BE2C (cell line): ENCODE measurements around the gene RAB6B.

Experiments used
- DNase-seq: peaks from one replicate; pipeline ENCODE4 v3.0.0-alpha.2; 2020
- H3K27me3 ChIP-seq: fragments of 250-450 bp; sonication (Bioruptor Pico); 2 replicates; pipeline ENCODE4 v1.5.1; 2020; ENCODE audit warnings: mild to moderate bottlenecking
- H3K36me3 ChIP-seq: fragments of 250-450 bp; sonication (Bioruptor Pico); 2 replicates; pipeline ENCODE4 v1.5.1; 2020; ENCODE audit warnings: mild to moderate bottlenecking
- H3K4me1 ChIP-seq: fragments of 250-450 bp; sonication (Bioruptor Pico); 2 replicates; pipeline ENCODE4 v1.5.1; 2020
- H3K4me3 ChIP-seq: 2 replicates; pipeline ENCODE4 v1.5.1; 2011; ENCODE audit warnings: low read depth, low read length
- H3K9me3 ChIP-seq: fragments of 250-450 bp; sonication (Bioruptor Pico); 2 replicates; pipeline ENCODE4 v1.5.1; 2020
- CTCF ChIP-seq: IDR thresholded peaks from 2 replicates; pipeline ENCODE4 v1.5.1; 2012; ENCODE audit warnings: mild to moderate bottlenecking, low read depth, low read length

RAB6B gene

GRCh38 chr3:133937061-133937686 is 41.5 kb upstream of the RAB6B start:
- no peak for TF ChIP-seq CTCF
- H3K9me3 ChIP-seq: no peaks in the 10 kb centered on the region
- DNase-seq: no peak
- no peak overlapping the region for H3K4me3 ChIP-seq
- H3K36me3 ChIP-seq: no peaks in the 10 kb centered on the region
- no peaks in the 10 kb centered on the region for H3K27me3 ChIP-seq
- H3K4me1 ChIP-seq: no peaks in the 10 kb centered on the region

GRCh38 chr3:133935843-133936769 is 40.4 kb upstream of the RAB6B start:
- Histone ChIP-seq H3K4me1 (no peaks in the 10 kb centered on the region), H3K27me3 (no peaks in the 10 kb centered on the region), H3K9me3 (no peaks in the 10 kb centered on the region), H3K36me3 (no peaks in the 10 kb centered on the region), H3K4me3 (no peak overlapping the region)
- no peak for DNase-seq
- TF ChIP-seq CTCF: no peak

GRCh38 chr3:133934996-133935842 is 39.5 kb upstream of the RAB6B start:
- Histone ChIP-seq H3K36me3 (no peaks in the 10 kb centered on the region), H3K9me3 (no peaks in the 10 kb centered on the region), H3K4me1 (no peaks in the 10 kb centered on the region; the same call in 1 of the 2 replicates), H3K27me3 (no peaks in the 10 kb centered on the region), H3K4me3 (no peak overlapping the region)
- DNase-seq: no peak
- TF ChIP-seq CTCF: no peak

- DNase-seq: no peak
- Histone ChIP-seq H3K4me3 (no peak overlapping the region), H3K9me3 (no peaks in the 10 kb centered on the region), H3K27me3 (no peaks in the 10 kb centered on the region), H3K36me3 (no peaks in the 10 kb centered on the region), H3K4me1 (no peaks in the 10 kb centered on the region; the same call in 1 of the 2 replicates)
- no peak for TF ChIP-seq CTCF
Measured at GRCh38 chr3:133934073-133934970, 38.6 kb upstream of the RAB6B start.

- no peak for DNase-seq
- no peaks in the 10 kb centered on the region for H3K27me3 ChIP-seq
Measured at GRCh38 chr3:133933097-133934024, 37.7 kb upstream of the RAB6B start.

More at GRCh38 chr3:133933097-133934024, 37.7 kb upstream of the RAB6B start:
- no peaks in the 10 kb centered on the region for H3K36me3 ChIP-seq
- H3K9me3 ChIP-seq: no peaks in the 10 kb centered on the region
- no peak for TF ChIP-seq CTCF
- no peak overlapping the region for H3K4me3 ChIP-seq
- H3K4me1 ChIP-seq: no peaks in the 10 kb centered on the region; the same call in 1 of the 2 replicates
